Activated CD8-positive, alpha-beta T cell treated with anti-CD3 and anti-CD28 coated beads for 36 hours (primary cell): ENCODE measurements around the gene SHROOM4. TPM values are rescaled to one million over a fixed set of nuclear protein-coding genes. Genes with fewer than 3 reads are reported as not detected.

Experiments
- ATAC-seq: fragments of 200-7000 bp; cut with Tn5 transposase; one replicate; pipeline ENCODE4 v1.10.0; 2021; ENCODE audit warnings: mild to moderate bottlenecking, moderate library complexity
- CTCF ChIA-PET: fragments of 350-600 bp; sonication (Branson Sonifier 250); formaldehyde crosslinking; loops from one replicate; lab custom pipeline; 2021; ENCODE audit warnings: antibody characterized with exemption; lab: Charles Lee
- POLR2A ChIA-PET: fragments of 350-600 bp; sonication (Branson Sonifier 250); formaldehyde crosslinking; loops from one replicate; lab custom pipeline; 2021; ENCODE audit warnings: antibody characterized with exemption; lab: Charles Lee
- DNase-seq: peaks from one replicate; pipeline ENCODE4 v3.0.0-alpha.2; 2020
- H3K27ac Mint-ChIP-seq: one replicate; pipeline ENCODE4 v1.8.0; 2021; ENCODE audit warnings: mild to moderate bottlenecking, mixed read lengths
- H3K27me3 Mint-ChIP-seq: one replicate; pipeline ENCODE4 v1.8.0; 2021; ENCODE audit warnings: mixed read lengths
- H3K36me3 Mint-ChIP-seq: one replicate; pipeline ENCODE4 v1.8.0; 2021; ENCODE audit warnings: low read depth, mixed read lengths
- H3K4me1 Mint-ChIP-seq: one replicate; pipeline ENCODE4 v1.8.0; 2021; ENCODE audit warnings: low read depth, mixed read lengths
- H3K4me3 Mint-ChIP-seq: one replicate; pipeline ENCODE4 v1.8.0; 2021; ENCODE audit warnings: mild to moderate bottlenecking, moderate library complexity, mixed read lengths
- H3K9me3 Mint-ChIP-seq: one replicate; pipeline ENCODE4 v1.8.0; 2021; ENCODE audit warnings: mixed read lengths
- intact Hi-C: fragments of 100-400 bp; cut with micrococcal nuclease; formaldehyde crosslinking; loops from one replicate; pipeline ENCODE4 v1.10.0; 2022
- total RNA-seq, 2 experiments: library from RNA; stranded (reverse); gene quantifications; one replicate each; pipeline ENCODE4 v1.2.3, GENCODE V29; 2021
- TF ChIP-seq, protein P1 (sequence below): fragments of 200-600 bp; IDR thresholded peaks from one replicate; pipeline ENCODE4 v1.8.0; 2022; ENCODE audit warnings: antibody characterized with exemption, mild to moderate bottlenecking

SHROOM4 gene
- total RNA-seq, 2 experiments from 2014 or later = not detected

- ATAC-seq (no peak), DNase-seq (no peak)
- Mint-ChIP-seq H3K27me3 (no peaks in the 10 kb centered on the region), H3K9me3 (no peaks in the 10 kb centered on the region), H3K4me3 (no peak overlapping the region), H3K27ac (no peak overlapping the region), H3K4me1 (no peaks in the 10 kb centered on the region), H3K36me3 (no peaks in the 10 kb centered on the region)
- TF ChIP-seq, protein P1, sequence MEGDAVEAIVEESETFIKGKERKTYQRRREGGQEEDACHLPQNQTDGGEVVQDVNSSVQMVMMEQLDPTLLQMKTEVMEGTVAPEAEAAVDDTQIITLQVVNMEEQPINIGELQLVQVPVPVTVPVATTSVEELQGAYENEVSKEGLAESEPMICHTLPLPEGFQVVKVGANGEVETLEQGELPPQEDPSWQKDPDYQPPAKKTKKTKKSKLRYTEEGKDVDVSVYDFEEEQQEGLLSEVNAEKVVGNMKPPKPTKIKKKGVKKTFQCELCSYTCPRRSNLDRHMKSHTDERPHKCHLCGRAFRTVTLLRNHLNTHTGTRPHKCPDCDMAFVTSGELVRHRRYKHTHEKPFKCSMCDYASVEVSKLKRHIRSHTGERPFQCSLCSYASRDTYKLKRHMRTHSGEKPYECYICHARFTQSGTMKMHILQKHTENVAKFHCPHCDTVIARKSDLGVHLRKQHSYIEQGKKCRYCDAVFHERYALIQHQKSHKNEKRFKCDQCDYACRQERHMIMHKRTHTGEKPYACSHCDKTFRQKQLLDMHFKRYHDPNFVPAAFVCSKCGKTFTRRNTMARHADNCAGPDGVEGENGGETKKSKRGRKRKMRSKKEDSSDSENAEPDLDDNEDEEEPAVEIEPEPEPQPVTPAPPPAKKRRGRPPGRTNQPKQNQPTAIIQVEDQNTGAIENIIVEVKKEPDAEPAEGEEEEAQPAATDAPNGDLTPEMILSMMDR = no peak
- ChIA-PET CTCF (no interaction called here), POLR2A (no interaction called here)
- intact Hi-C loops = no loop called here
Measured at GRCh38 chrX:50852524-50852923, 38.5 kb upstream of the SHROOM4 start.

GRCh38 chrX:50842221-50842620 lies 28.2 kb upstream of the SHROOM4 start:
- TF ChIP-seq, protein P1 = no peak
- intact Hi-C loops = no loop called here
- Mint-ChIP-seq H3K27me3 (peaks cover 2% of the 10 kb centered on the region), H3K27ac (no peak overlapping the region), H3K4me1 (no peaks in the 10 kb centered on the region), H3K36me3 (no peaks in the 10 kb centered on the region), H3K4me3 (no peak overlapping the region), H3K9me3 (no peaks in the 10 kb centered on the region)
- ATAC-seq (no peak), DNase-seq (no peak)
- CTCF ChIA-PET = no interaction called here
- POLR2A ChIA-PET = no interaction called here

DNA sequence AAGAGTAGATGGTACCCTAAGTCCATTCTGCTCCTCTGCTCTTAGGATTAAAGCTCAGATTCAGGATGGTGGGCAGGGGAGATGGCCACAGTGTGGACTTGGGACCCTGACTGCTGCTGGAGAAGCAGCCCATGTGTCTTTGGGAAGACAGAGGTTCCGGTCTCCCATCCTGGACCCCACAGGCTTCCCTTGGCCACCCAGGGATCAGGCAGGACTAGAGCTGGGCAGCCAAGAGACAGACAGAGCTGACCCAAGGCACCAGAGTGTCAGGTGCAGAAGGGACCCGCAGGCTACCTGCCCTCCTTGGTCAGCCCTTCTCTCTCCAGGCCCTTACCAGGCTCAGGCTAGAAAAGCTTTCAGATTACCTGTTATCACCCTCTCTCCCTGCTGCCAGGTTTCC lies 25.7 kb upstream of the SHROOM4 start:
- Mint-ChIP-seq H3K27ac (no peak overlapping the region), H3K27me3 (peaks cover 2% of the 10 kb centered on the region), H3K4me3 (no peak overlapping the region), H3K4me1 (no peaks in the 10 kb centered on the region), H3K9me3 (no peaks in the 10 kb centered on the region), H3K36me3 (no peaks in the 10 kb centered on the region)
- no peak for DNase-seq
- ChIA-PET POLR2A (no interaction called here), CTCF (no interaction called here)
- no peak for ATAC-seq
- TF ChIP-seq, protein P1 = no peak
- intact Hi-C loops = no loop called here

GRCh38 chrX:50838820-50839600 lies 25.0 kb upstream of the SHROOM4 start:
- Mint-ChIP-seq H3K9me3 (no peaks in the 10 kb centered on the region), H3K27ac (no peak overlapping the region), H3K36me3 (no peaks in the 10 kb centered on the region), H3K27me3 (peaks cover 2% of the 10 kb centered on the region), H3K4me1 (no peaks in the 10 kb centered on the region), H3K4me3 (no peak overlapping the region)
- TF ChIP-seq, protein P1 = no peak
- DNase-seq (no peak), ATAC-seq (no peak)
- ChIA-PET CTCF (no interaction called here), POLR2A (no interaction called here)
- intact Hi-C loops = no loop called here

- ChIA-PET CTCF (no interaction called here), POLR2A (no interaction called here)
- intact Hi-C loops = no loop called here
- ATAC-seq (no peak), DNase-seq (no peak)
- Mint-ChIP-seq H3K4me3 (no peak overlapping the region), H3K4me1 (no peaks in the 10 kb centered on the region), H3K9me3 (no peaks in the 10 kb centered on the region), H3K36me3 (no peaks in the 10 kb centered on the region), H3K27me3 (no peaks in the 10 kb centered on the region), H3K27ac (no peak overlapping the region)
- TF ChIP-seq, protein P1 = no peak
Measured at GRCh38 chrX:50827996-50828395, 14.0 kb upstream of the SHROOM4 start.
